HepG2 (cell line): ENCODE results near the gene TMEM151A. TPM values are rescaled to one million over a fixed set of nuclear protein-coding genes. Genes with fewer than 3 reads are reported as not detected.

Experiments
- ATAC-seq: fragments of 200-7000 bp; cut with Tn5 transposase; 3 replicates; pipeline ENCODE4 v1.9.1; 2020; ENCODE audit warnings: mild to moderate bottlenecking, moderate library complexity
- BruUV-seq: library from RNA; stranded (reverse); fragments of 400-500 nt; replicated peaks from 2 replicates; lab custom pipeline; 2021; lab: Mats Ljungman, UMichigan
- CTCF ChIA-PET: fragments of 300-600 bp; formaldehyde crosslinking; extraction: SDS; loops from one replicate; lab custom pipeline; 2021; ENCODE audit warnings: low total read pairs, inconsistent platforms, low intra/inter-chr PET ratio; lab: Yijun Ruan, JAX
- POLR2A ChIA-PET: fragments of 350-600 bp; sonication (Branson Sonifier 250); formaldehyde crosslinking; loops from one replicate; lab custom pipeline; 2020; ENCODE audit warnings: antibody characterized with exemption, inconsistent platforms; lab: Yijun Ruan, JAX
- DNase-seq: peaks from one replicate; pipeline ENCODE4 v3.0.0-alpha.2; 2015; ENCODE audit warnings: low spot score
- FAIRE-seq: peaks from 3 replicates; lab custom pipeline; 2011; peaks lifted over from hg19 to GRCh38; lab: Jason Lieb, UNC
- H2AFZ ChIP-seq: one replicate; pipeline ENCODE4 v1.6.1; 2011; ENCODE audit warnings: low read length, inconsistent platforms
- H3K27ac ChIP-seq: fragments of 300-600 bp; 3 replicates; pipeline ENCODE4 v1.8.0; 2011; ENCODE audit warnings: mixed run types, mild to moderate bottlenecking, mixed read lengths, low read length, inconsistent platforms; ENCODE audit not compliant: insufficient read depth; ENCODE audit errors: extremely low read length
- H3K27me3 ChIP-seq, 2 experiments: fragments of 200-600 bp in 1 of 2; 2 replicates in 1 of 2; 3 replicates in 1 of 2; pipeline versions ENCODE4 v1.6.0 to v1.8.0; 2011; ENCODE audit warnings: low read length in 2 of 2, mild to moderate bottlenecking in 2 of 2, moderate library complexity in 2 of 2, inconsistent platforms in 1 of 2; ENCODE audit not compliant: insufficient read depth in 2 of 2, control insufficient read depth in 1 of 2
- H3K36me3 ChIP-seq, 2 experiments: fragments of 200-600 bp in 1 of 2; replicated peaks in 1 of 2; 2 replicates in 1 of 2; 3 replicates in 1 of 2; pipeline versions ENCODE4 v1.5.1 to v1.8.0; 2011; ENCODE audit warnings: low read length in 2 of 2, inconsistent platforms in 1 of 2; ENCODE audit not compliant: insufficient read depth in 2 of 2, control insufficient read depth in 1 of 2
- H3K4me1 ChIP-seq: 2 replicates; pipeline ENCODE4 v1.5.1; 2012; ENCODE audit warnings: low read length, inconsistent platforms; ENCODE audit not compliant: insufficient read depth
- H3K4me2 ChIP-seq: 2 replicates; pipeline ENCODE4 v1.6.0; 2011; ENCODE audit warnings: low read depth, low read length, inconsistent platforms
- H3K4me3 ChIP-seq, 3 experiments: fragments of 200-600 bp in 1 of 3; sonication (generic), shearing (Covaris generic) in 1 of 3; replicated peaks in 1 of 3; 2 replicates each; pipeline ENCODE4 v1.5.1; 2011 to 2016; ENCODE audit warnings: low read length in 3 of 3, inconsistent platforms in 2 of 3, low read depth in 2 of 3, mild to moderate bottlenecking in 2 of 3, control low read depth in 1 of 3, mixed read lengths in 1 of 3; ENCODE audit not compliant: insufficient read depth in 1 of 3
- H3K79me2 ChIP-seq: one replicate; pipeline ENCODE4 v1.6.1; 2011; ENCODE audit warnings: low read length, inconsistent platforms; ENCODE audit not compliant: insufficient read depth
- H3K9ac ChIP-seq: 2 replicates; pipeline ENCODE4 v1.6.0; 2011; ENCODE audit warnings: mild to moderate bottlenecking, low read depth, low read length, inconsistent platforms; ENCODE audit not compliant: insufficient read depth
- H3K9me3 ChIP-seq: 2 replicates; pipeline ENCODE4 v1.5.1; 2012; ENCODE audit warnings: mild to moderate bottlenecking, low read length
- H4K20me1 ChIP-seq: 2 replicates; pipeline ENCODE4 v1.6.0; 2011; ENCODE audit warnings: inconsistent platforms, mild to moderate bottlenecking, low read length, moderate library complexity; ENCODE audit not compliant: insufficient read depth
- WGBS: methylation state at CpG from one replicate; pipeline ENCODE4 v1.1.6; 2017; ENCODE audit warnings: low lambda C conversion rate; 5-methylcytosine and 5-hydroxymethylcytosine counted together
- in situ Hi-C: cut with HindIII; loops from 2 replicates; pipeline ENCODE4 v1.10.0; 2017; ENCODE audit warnings: low pct_unique_long_range_greater_than_20kb; ENCODE audit not compliant: extremely low pct_ligation_motif_present
- intact Hi-C: fragments of 100-400 bp; cut with micrococcal nuclease; formaldehyde crosslinking; loops from one replicate; pipeline ENCODE4 v1.10.0; 2022; ENCODE audit not compliant: unreplicated experiment
- polyA plus RNA-seq, 8 experiments: library from polyadenylated mRNA; depleted of rRNA in 3 of 8; stranded (reverse) in 7 of 8; unstranded in 1 of 8; fragments of >200 nt; fragmentation: Illumina TruSeq in 4 of 8; extraction: Trizol in 4 of 8; gene quantifications; 2 replicates each; pipeline versions ENCODE4 v1.2.1 to v1.2.3, GENCODE V29; 2011 to 2016; ENCODE audit warnings: low read depth in 4 of 8, missing spikeins in 1 of 8, mixed read lengths in 1 of 8; ENCODE audit not compliant: insufficient read depth in 1 of 8
- total RNA-seq, 5 experiments: library from RNA; depleted of rRNA; stranded (reverse); fragments of >200 nt; fragmentation: Illumina TruSeq; extraction: Trizol; gene quantifications; 2 replicates each; pipeline ENCODE4 v1.2.3, GENCODE V29; 2016; ENCODE audit warnings: low read depth in 1 of 5
- TF ChIP-seq, protein P1 (sequence below): sonication (generic); formaldehyde crosslinking; IDR thresholded peaks from 2 replicates; pipeline ENCODE4 v1.8.0; 2022; ENCODE audit warnings: mild to moderate bottlenecking, missing genetic modification reagents; ENCODE audit not compliant: insufficient replicate concordance
- TF ChIP-seq, protein P2 (sequence below): sonication (generic); formaldehyde crosslinking; IDR thresholded peaks from 2 replicates; pipeline ENCODE4 v1.5.0; 2020; ENCODE audit warnings: mild to moderate bottlenecking, missing genetic modification reagents, moderate library complexity

TMEM151A gene
- total and polyA plus RNA-seq, 2 of the 13 experiments (the other 11 are each of a cell fraction or from before 2014, with no cell fraction given), result 0.18 to 0.33 TPM

DNA sequence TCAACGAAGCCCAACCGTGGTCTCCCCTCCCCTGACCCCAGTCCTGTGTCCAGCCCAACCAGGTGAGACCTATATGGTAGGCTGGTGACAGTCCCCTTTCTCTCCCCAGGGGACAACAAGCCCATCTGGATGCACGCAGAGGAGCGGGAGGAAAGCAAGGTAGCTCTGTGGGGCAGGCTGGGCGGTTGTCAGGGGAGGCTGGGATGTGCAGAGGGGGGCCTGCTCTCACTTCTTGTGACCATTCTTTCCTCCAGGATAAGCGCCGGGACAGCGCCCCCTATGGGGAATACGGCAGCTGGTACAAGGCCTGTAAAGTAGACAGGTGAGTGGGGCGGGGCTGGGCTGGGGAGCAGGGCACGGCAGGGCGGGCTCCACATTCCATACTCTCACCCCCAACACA is 26.8 kb upstream of the TMEM151A start:
- BruUV-seq, result no TSS peak
- in situ Hi-C loops, result no loop called here
- H3K9ac ChIP-seq, result no peak overlapping the region

More for the DNA sequence above, 26.8 kb upstream of the TMEM151A start:
- no peak overlapping the region for H2AFZ ChIP-seq
- ChIA-PET CTCF (no interaction called here), POLR2A (no interaction called here)
- peaks cover 7% of the 10 kb centered on the region for H3K4me1 ChIP-seq
- no peaks in the 10 kb centered on the region; a peak in 1 of 5 replicates for H3K27me3 ChIP-seq
- intact Hi-C loops, result no loop called here
- H3K79me2 ChIP-seq, result peaks cover 12% of the 10 kb centered on the region
- peaks cover 10% of the 10 kb centered on the region for H4K20me1 ChIP-seq
- DNase-seq (no peak), FAIRE-seq (no peak), ATAC-seq (no peak)
- H3K4me2 ChIP-seq, result no peak overlapping the region
- H3K4me3 ChIP-seq, result no peak overlapping the region
- H3K27ac ChIP-seq, result no peak overlapping the region
- no peaks in the 10 kb centered on the region for H3K9me3 ChIP-seq
- H3K36me3 ChIP-seq, result peaks cover 5 to 8% of the 10 kb centered on the region in 2 experiments; a peak in 3 of 5 replicates
- WGBS, result 69% methylated on average over 2 of the region's 12 CpGs
- TF ChIP-seq, protein P1, sequence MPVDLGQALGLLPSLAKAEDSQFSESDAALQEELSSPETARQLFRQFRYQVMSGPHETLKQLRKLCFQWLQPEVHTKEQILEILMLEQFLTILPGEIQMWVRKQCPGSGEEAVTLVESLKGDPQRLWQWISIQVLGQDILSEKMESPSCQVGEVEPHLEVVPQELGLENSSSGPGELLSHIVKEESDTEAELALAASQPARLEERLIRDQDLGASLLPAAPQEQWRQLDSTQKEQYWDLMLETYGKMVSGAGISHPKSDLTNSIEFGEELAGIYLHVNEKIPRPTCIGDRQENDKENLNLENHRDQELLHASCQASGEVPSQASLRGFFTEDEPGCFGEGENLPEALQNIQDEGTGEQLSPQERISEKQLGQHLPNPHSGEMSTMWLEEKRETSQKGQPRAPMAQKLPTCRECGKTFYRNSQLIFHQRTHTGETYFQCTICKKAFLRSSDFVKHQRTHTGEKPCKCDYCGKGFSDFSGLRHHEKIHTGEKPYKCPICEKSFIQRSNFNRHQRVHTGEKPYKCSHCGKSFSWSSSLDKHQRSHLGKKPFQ, result no peak
- TF ChIP-seq, protein P2, sequence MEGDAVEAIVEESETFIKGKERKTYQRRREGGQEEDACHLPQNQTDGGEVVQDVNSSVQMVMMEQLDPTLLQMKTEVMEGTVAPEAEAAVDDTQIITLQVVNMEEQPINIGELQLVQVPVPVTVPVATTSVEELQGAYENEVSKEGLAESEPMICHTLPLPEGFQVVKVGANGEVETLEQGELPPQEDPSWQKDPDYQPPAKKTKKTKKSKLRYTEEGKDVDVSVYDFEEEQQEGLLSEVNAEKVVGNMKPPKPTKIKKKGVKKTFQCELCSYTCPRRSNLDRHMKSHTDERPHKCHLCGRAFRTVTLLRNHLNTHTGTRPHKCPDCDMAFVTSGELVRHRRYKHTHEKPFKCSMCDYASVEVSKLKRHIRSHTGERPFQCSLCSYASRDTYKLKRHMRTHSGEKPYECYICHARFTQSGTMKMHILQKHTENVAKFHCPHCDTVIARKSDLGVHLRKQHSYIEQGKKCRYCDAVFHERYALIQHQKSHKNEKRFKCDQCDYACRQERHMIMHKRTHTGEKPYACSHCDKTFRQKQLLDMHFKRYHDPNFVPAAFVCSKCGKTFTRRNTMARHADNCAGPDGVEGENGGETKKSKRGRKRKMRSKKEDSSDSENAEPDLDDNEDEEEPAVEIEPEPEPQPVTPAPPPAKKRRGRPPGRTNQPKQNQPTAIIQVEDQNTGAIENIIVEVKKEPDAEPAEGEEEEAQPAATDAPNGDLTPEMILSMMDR (CRISPR knock-in tag), result peak; percentile 27
